ENCODE measurements around the gene ADTRP. TPM values are rescaled to one million over a fixed set of nuclear protein-coding genes. Genes with fewer than 3 reads are reported as not detected.

Gene ADTRP
- polyA plus RNA-seq, 1 donor (not counting 4 experiments of a cell fraction or from before 2014, with no cell fraction given) = 16.7 TPM

GRCh38 chr6:11665604-11666326 lies 112.8 kb downstream of the ADTRP start:
- Histone ChIP-seq H3K9me3 (ENCODE audit: control insufficient read depth, low read depth, low read length) (no peaks in the 10 kb centered on the region), H3K27me3 (ENCODE audit: control insufficient read depth, extremely low read depth, insufficient read depth, low read length) (no peaks in the 10 kb centered on the region), H3K4me1 (ENCODE audit: control insufficient read depth, extremely low read depth, insufficient read depth, low read length) (no peaks in the 10 kb centered on the region), H3K27ac (ENCODE audit: control insufficient read depth, insufficient read depth, low read length) (no peak overlapping the region), H2AFZ (ENCODE audit: control insufficient read depth, low read length) (no peak overlapping the region), H3K9me1 (ENCODE audit: control insufficient read depth, extremely low read depth, insufficient read depth, low read length) (no peaks in the 10 kb centered on the region), H4K20me1 (ENCODE audit: control insufficient read depth, extremely low read depth, insufficient read depth, low read length) (no peaks in the 10 kb centered on the region), H3K36me3 (ENCODE audit: control insufficient read depth in 2 of 2, extremely low read depth in 1 of 2, insufficient read depth in 2 of 2, low read length in 2 of 2) (no peaks in the 10 kb centered on the region), H3K9ac (ENCODE audit: control insufficient read depth, extremely low read depth, insufficient read depth, low read length) (no peak overlapping the region), H3K79me2 (ENCODE audit: control insufficient read depth, insufficient read depth, low read length) (no peaks in the 10 kb centered on the region), H3K4me3 (ENCODE audit: control insufficient read depth in 2 of 3, extremely low read depth in 1 of 3, insufficient read depth in 2 of 3, low read depth in 1 of 3, low read length in 3 of 3) (no peak overlapping the region), H3K4me2 (ENCODE audit: control insufficient read depth, extremely low read depth, insufficient read depth, low read depth, low read length) (no peak overlapping the region)
- FAIRE-seq = no peak
- TF ChIP-seq EZH2 (IDR thresholded peaks at IDR 0.05; ENCODE audit: low read length) (no peak), CTCF (optimal IDR thresholded peaks at IDR 0.05 in 1 of 3, IDR thresholded peaks at IDR 0.05 in 1 of 3, conservative IDR thresholded peaks at IDR 0.05 in 1 of 3; ENCODE audit: extremely low read depth in 1 of 3, insufficient read depth in 2 of 3, low read length in 3 of 3) (no peak)
- DNase-seq (ENCODE audit: low read depth, low spot score) = no peak
- dilution Hi-C loops (cut with MboI; ENCODE audit: extremely low pct_ligation_motif_present, low sequenced_read_pairs) = no loop called here

Small RNA genes within 50 kb of the gene (small RNA-seq; reads per million reads assigned to genes)
- 0 to 0.07 (median 0) reads per million in 3 experiments for gene RF00272 (ENCODE audit: insufficient read length in 3 of 3, low read depth in 3 of 3, low replicate concordance in 1 of 3)

Other genes starting within 250 kb of the ADTRP start
- gene TMEM170B, start 241.1 kb downstream of the ADTRP start, polyA plus RNA-seq = 0.03 to 0.08 TPM (median 0.05 TPM) in 3 replicates
- gene HIVEP1, start 233.5 kb upstream of the ADTRP start, polyA plus RNA-seq = 13.7 to 18.9 TPM (median 18.8 TPM) in 3 replicates